DND-41 (cell line): ENCODE data around the gene PFKFB2.

ENCODE experiments used
- ATAC-seq: fragments of 200-7000 bp; cut with Tn5 transposase; 3 replicates; pipeline ENCODE4 v1.9.1; 2021; ENCODE audit warnings: low read depth; ENCODE audit not compliant: insufficient read depth
- DNase-seq: peaks from one replicate; pipeline ENCODE4 v3.0.0-alpha.2; 2020
- H2AFZ ChIP-seq: 2 replicates; pipeline ENCODE4 v1.6.0; 2012; ENCODE audit warnings: low read depth, low read length
- H3K27ac ChIP-seq: 2 replicates; pipeline ENCODE4 v1.5.1; 2012; ENCODE audit warnings: low read length, inconsistent platforms
- H3K27me3 ChIP-seq: fragments of 200-600 bp; sonication (generic); 2 replicates; pipeline ENCODE4 v1.6.0; 2012; ENCODE audit warnings: low read length, mild to moderate bottlenecking, inconsistent platforms; ENCODE audit not compliant: insufficient read depth, poor library complexity
- H3K36me3 ChIP-seq: 2 replicates; pipeline ENCODE4 v1.5.1; 2012; ENCODE audit warnings: low read length, inconsistent platforms; ENCODE audit not compliant: insufficient read depth
- H3K4me1 ChIP-seq: 2 replicates; pipeline ENCODE4 v1.5.1; 2012; ENCODE audit warnings: mild to moderate bottlenecking, low read length; ENCODE audit not compliant: insufficient read depth
- H3K4me2 ChIP-seq: 2 replicates; pipeline ENCODE4 v1.6.0; 2012; ENCODE audit warnings: mild to moderate bottlenecking, moderate library complexity, low read length, inconsistent platforms; ENCODE audit not compliant: insufficient read depth
- H3K4me3 ChIP-seq, 2 experiments: fragments of 200-600 bp in 1 of 2; shearing (Covaris generic) in 1 of 2; 2 replicates each; pipeline ENCODE4 v1.5.1; 2012 to 2016; ENCODE audit warnings: inconsistent platforms in 2 of 2, low read length in 2 of 2, mild to moderate bottlenecking in 2 of 2, low read depth in 1 of 2, moderate library complexity in 1 of 2
- H3K79me2 ChIP-seq: 2 replicates; pipeline ENCODE4 v1.6.0; 2012; ENCODE audit warnings: low read length, inconsistent platforms; ENCODE audit not compliant: insufficient read depth
- H3K9ac ChIP-seq: 2 replicates; pipeline ENCODE4 v1.6.0; 2012; ENCODE audit warnings: low read depth, mild to moderate bottlenecking, inconsistent platforms, low read length, moderate library complexity
- H3K9me3 ChIP-seq: 2 replicates; pipeline ENCODE4 v1.5.1; 2012; ENCODE audit warnings: low read length, moderate library complexity, mild to moderate bottlenecking, inconsistent platforms; ENCODE audit not compliant: insufficient read depth, severe bottlenecking
- H4K20me1 ChIP-seq: 2 replicates; pipeline ENCODE4 v1.6.0; 2012; ENCODE audit warnings: low read length; ENCODE audit not compliant: insufficient read depth
- EZH2 ChIP-seq: IDR thresholded peaks from 3 replicates; pipeline ENCODE4 v1.6.1; 2012; ENCODE audit warnings: borderline replicate concordance, low read depth, mild to moderate bottlenecking, moderate library complexity, low read length, inconsistent platforms; ENCODE audit not compliant: severe bottlenecking
- TF ChIP-seq, protein P1 (sequence below): IDR thresholded peaks from 2 replicates; pipeline ENCODE4 v1.5.1; 2012; ENCODE audit warnings: borderline replicate concordance, low read length, moderate library complexity, mild to moderate bottlenecking; ENCODE audit not compliant: poor library complexity, severe bottlenecking; ENCODE audit errors: extremely low read depth

Gene PFKFB2

DNA sequence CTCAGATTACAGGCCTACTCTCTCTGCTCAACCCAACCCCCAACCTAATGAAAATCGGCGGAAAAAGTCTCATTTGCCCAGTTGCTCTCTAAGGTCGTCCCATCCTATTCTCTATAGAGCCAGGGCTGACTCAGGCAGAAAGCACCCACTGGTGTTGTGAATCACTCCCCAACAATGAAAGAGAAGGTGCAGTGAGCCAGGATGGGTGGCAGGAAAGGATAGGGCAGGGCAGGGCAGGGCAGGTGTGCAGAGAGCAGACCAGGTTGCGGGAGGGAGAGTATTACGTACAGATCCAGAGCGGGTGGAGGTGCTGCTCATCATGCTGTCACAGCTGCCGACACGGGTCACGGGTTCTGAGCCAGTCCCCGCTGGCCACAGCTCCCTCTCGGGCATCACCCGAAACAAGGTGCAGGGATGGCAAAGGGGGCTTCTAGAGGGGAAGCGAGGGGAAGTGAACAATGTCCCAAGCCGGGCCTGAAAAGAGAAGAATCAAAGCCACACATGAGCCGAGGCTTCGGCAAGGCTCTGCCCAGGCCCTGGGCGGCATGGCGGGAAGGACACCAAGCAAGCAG lies 25.8 kb upstream of the PFKFB2 start:
- Histone ChIP-seq H3K79me2 (no peaks in the 10 kb centered on the region), H3K27ac (no peak overlapping the region)

DNA sequence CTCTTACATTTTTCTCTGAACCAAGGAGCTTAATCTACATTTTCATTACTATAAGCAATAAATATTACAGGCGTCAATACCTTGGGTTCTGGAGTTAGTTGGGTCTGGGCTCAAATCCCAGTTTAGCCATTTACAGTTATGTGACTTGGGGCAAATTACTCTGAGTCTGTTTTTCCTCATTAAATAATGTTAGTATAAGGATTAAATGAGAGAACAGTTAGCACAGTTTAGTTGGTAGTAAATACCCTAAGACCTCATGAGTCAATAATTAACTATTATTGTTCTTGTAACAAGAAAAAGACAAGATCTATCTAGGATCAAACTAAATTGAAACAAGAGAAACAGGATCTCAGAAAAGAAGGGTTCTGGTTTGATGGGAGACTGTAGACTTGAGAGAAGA lies 25.2 kb upstream of the PFKFB2 start:
- no peaks in the 10 kb centered on the region for H4K20me1 ChIP-seq
- H3K36me3 ChIP-seq = no peaks in the 10 kb centered on the region
- no peaks in the 10 kb centered on the region for H3K9me3 ChIP-seq
- ATAC-seq (no peak), DNase-seq (no peak)
- TF ChIP-seq, protein P1, sequence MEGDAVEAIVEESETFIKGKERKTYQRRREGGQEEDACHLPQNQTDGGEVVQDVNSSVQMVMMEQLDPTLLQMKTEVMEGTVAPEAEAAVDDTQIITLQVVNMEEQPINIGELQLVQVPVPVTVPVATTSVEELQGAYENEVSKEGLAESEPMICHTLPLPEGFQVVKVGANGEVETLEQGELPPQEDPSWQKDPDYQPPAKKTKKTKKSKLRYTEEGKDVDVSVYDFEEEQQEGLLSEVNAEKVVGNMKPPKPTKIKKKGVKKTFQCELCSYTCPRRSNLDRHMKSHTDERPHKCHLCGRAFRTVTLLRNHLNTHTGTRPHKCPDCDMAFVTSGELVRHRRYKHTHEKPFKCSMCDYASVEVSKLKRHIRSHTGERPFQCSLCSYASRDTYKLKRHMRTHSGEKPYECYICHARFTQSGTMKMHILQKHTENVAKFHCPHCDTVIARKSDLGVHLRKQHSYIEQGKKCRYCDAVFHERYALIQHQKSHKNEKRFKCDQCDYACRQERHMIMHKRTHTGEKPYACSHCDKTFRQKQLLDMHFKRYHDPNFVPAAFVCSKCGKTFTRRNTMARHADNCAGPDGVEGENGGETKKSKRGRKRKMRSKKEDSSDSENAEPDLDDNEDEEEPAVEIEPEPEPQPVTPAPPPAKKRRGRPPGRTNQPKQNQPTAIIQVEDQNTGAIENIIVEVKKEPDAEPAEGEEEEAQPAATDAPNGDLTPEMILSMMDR = no peak
- TF ChIP-seq EZH2 = no peak
- H3K79me2 ChIP-seq = no peaks in the 10 kb centered on the region
- H2AFZ ChIP-seq = no peak overlapping the region
- no peak overlapping the region for H3K4me2 ChIP-seq
- H3K27ac ChIP-seq = no peak overlapping the region
- peaks cover 46% of the 10 kb centered on the region for H3K27me3 ChIP-seq
- no peak overlapping the region for H3K9ac ChIP-seq
- H3K4me1 ChIP-seq = no peaks in the 10 kb centered on the region
- no peak overlapping the region for H3K4me3 ChIP-seq

More for the DNA sequence above, 25.8 kb upstream of the PFKFB2 start:
- H3K4me1 ChIP-seq = no peaks in the 10 kb centered on the region
- H3K9ac ChIP-seq = no peak overlapping the region
- no peak overlapping the region for H3K4me2 ChIP-seq
- H2AFZ ChIP-seq = no peak overlapping the region
- H3K4me3 ChIP-seq = no peak overlapping the region
- DNase-seq (no peak), ATAC-seq (no peak)
- H3K36me3 ChIP-seq = no peaks in the 10 kb centered on the region
- H4K20me1 ChIP-seq = no peaks in the 10 kb centered on the region
- TF ChIP-seq, protein P1 = no peak
- no peak for TF ChIP-seq EZH2
- H3K27me3 ChIP-seq = peaks cover 41% of the 10 kb centered on the region
- no peaks in the 10 kb centered on the region for H3K9me3 ChIP-seq

DNA sequence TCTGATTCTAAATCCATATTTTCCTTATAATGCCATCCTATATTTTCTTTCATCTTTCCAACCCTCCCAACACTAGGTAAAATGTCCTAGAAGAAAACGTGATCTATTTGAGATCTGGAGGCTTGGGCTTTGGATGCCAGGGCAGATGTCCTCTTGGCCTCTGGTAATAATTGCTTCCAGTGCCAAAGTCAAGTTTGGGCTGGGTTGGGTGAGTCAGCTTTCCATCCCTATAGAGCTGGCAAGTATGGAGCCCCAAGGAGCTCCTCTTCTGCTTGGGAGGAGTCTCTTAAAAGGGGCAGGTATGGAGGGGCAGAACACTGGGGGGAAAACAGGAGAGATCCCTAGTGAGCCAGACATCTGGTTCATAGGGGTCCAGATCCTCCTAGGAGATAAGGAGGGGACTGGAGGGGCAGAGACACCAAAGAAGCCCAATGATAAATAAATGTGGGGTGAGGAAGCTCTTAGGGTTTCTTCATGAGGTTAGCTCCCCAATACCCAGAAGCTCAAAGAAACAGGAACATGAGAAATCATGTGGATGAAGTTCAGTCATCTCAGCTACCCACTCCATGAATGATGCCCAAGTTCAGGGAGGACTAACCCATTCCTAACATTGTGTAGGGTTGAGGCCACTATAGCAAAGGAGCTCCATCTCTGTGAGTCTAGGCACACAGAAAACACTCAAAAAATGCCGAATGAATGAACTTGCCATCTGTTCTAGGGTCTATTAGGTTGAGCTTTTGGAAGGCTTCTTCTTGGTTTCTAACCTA lies 24.0 kb upstream of the PFKFB2 start:
- Histone ChIP-seq H4K20me1 (no peaks in the 10 kb centered on the region), H3K27ac (no peak overlapping the region), H3K79me2 (no peaks in the 10 kb centered on the region), H3K36me3 (no peaks in the 10 kb centered on the region), H3K9ac (no peak overlapping the region), H3K4me3 (no peak overlapping the region), H2AFZ (no peak overlapping the region), H3K9me3 (no peaks in the 10 kb centered on the region), H3K27me3 (peaks cover 47% of the 10 kb centered on the region), H3K4me1 (no peaks in the 10 kb centered on the region), H3K4me2 (no peak overlapping the region)
- TF ChIP-seq, protein P1 = no peak
- no peak for TF ChIP-seq EZH2
- DNase-seq (no peak), ATAC-seq (no peak)
